ENCODE results near the gene TAS2R20. TPM values are rescaled to one million over a fixed set of nuclear protein-coding genes. Genes with fewer than 3 reads are reported as not detected.

TAS2R20 gene
- total and polyA plus RNA-seq, 8 donors, result 0.35 to 0.98 (median 0.70) TPM; not detected in 1

- intact Hi-C loops (cut with DNase I), result no loop called here
- H3K36me3 ChIP-seq, result no peaks in the 10 kb centered on the region
- H3K27me3 ChIP-seq, result no peaks in the 10 kb centered on the region
- no peaks in the 10 kb centered on the region for H3K4me1 ChIP-seq
- ATAC-seq (no peak), FAIRE-seq (no peak), DNase-seq (no peak)
- no peak for TF ChIP-seq CTCF (IDR thresholded peaks at IDR 0.05)
- no peak overlapping the region for H3K4me3 ChIP-seq
- H3K9me3 ChIP-seq, result no peaks in the 10 kb centered on the region
- WGBS, 2 donors, result 94 to 97% methylated on average over 5 of the region's 5 CpGs
- no peak overlapping the region for H3K27ac ChIP-seq
Measured at GRCh38 chr12:10982244-10982643, 15.9 kb downstream of the TAS2R20 start.

GRCh38 chr12:10974965-10975364 is 23.1 kb downstream of the TAS2R20 start:
- 91 to 94% methylated on average over 3 of the region's 3 CpGs for WGBS, 2 donors
- no peak overlapping the region for H3K4me3 ChIP-seq
- DNase-seq (no peak), ATAC-seq (no peak), FAIRE-seq (no peak)
- no peaks in the 10 kb centered on the region for H3K36me3 ChIP-seq
- no peaks in the 10 kb centered on the region for H3K9me3 ChIP-seq
- intact Hi-C loops (cut with DNase I), result no loop called here
- H3K4me1 ChIP-seq, result no peaks in the 10 kb centered on the region
- H3K27ac ChIP-seq, result no peak overlapping the region
- no peak for TF ChIP-seq CTCF (IDR thresholded peaks at IDR 0.05)
- no peaks in the 10 kb centered on the region for H3K27me3 ChIP-seq

DNA sequence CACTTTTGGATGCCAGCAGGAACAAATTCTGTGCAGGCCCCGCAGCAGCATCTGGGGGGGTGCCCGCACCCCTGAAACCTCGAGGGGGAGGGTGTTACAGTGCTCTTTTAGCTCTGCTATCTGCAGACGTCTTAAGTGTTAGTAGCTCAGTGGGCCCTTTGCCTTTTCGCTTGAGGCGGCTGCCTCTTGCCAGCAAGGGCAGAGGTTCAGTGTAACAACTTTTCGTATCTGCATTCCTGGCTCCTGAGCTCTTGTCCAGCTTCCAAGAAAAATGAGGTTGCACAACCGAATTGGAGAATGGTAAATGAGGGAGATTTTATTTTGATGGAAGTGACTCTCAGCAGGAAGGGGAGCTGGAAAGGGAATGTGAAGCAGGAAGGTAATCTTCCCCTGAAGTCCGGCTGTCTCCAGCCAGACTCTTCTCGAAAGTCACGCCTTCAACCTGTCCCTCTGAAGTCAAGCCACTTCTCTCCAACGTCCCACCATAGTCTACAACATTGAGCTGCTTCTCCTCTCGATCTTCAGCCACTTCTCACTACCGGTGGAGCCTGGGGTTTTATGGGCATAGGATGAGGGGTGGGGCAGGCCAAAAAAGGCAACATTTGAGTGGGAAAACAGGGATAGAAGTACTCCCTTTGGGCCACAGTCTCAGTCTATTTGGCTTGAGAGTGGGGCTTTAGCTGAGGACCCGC is 29.2 kb downstream of the TAS2R20 start:
- DNase-seq (peak in 3 of 6 donors; percentile 7 to 19 (median 15)), FAIRE-seq (no peak), ATAC-seq (peak; percentile 27 to 78 (median 58))
- Histone ChIP-seq H3K36me3 (no peaks in the 10 kb centered on the region), H3K27ac (no peak overlapping the region), H3K27me3 (no peaks in the 10 kb centered on the region), H3K4me1 (no peaks in the 10 kb centered on the region), H3K9me3 (no peaks in the 10 kb centered on the region), H3K4me3 (no peak overlapping the region)
- intact Hi-C loops (cut with DNase I), result no loop called here
- WGBS, 2 donors, result 65 to 71% methylated on average over 15 of the region's 15 CpGs
- TF ChIP-seq CTCF (IDR thresholded peaks at IDR 0.05), result no peak

- Histone ChIP-seq H3K27me3 (no peaks in the 10 kb centered on the region), H3K9me3 (no peaks in the 10 kb centered on the region), H3K4me1 (no peaks in the 10 kb centered on the region), H3K4me3 (no peak overlapping the region), H3K36me3 (no peaks in the 10 kb centered on the region), H3K27ac (no peak overlapping the region)
- DNase-seq (no peak), FAIRE-seq (no peak), ATAC-seq (no peak)
- intact Hi-C loops (cut with DNase I), result no loop called here
- TF ChIP-seq CTCF (IDR thresholded peaks at IDR 0.05), result no peak
- WGBS, 2 donors, result 68 to 75% methylated on average over 2 of the region's 2 CpGs
Measured at GRCh38 chr12:10967409-10967808, 30.7 kb downstream of the TAS2R20 start.

- H3K27me3 ChIP-seq, result no peaks in the 10 kb centered on the region
- H3K4me1 ChIP-seq, result no peaks in the 10 kb centered on the region
- TF ChIP-seq CTCF (IDR thresholded peaks at IDR 0.05), result no peak
- H3K27ac ChIP-seq, result no peak overlapping the region
- no peak for ATAC-seq
- H3K36me3 ChIP-seq, result no peaks in the 10 kb centered on the region
- H3K9me3 ChIP-seq, result no peaks in the 10 kb centered on the region
- intact Hi-C loops (cut with DNase I), result no loop called here
- DNase-seq, result no peak
- no peak for FAIRE-seq
- no peak overlapping the region for H3K4me3 ChIP-seq
Measured at GRCh38 chr12:10966314-10966713, 31.8 kb downstream of the TAS2R20 start.
